DMS 273 (cell line): Measurements from ENCODE around the gene USP30.
"Not testable (repeated sequence)": the region's sequence is repeated elsewhere in the genome, so short reads cannot be mapped to it uniquely, and the experiment has no call there.

Source experiments
- DNase-seq: peaks from one replicate; lab custom pipeline; 2025; ENCODE audit not compliant: unreplicated experiment; lab: John Stamatoyannopoulos, UW

Gene USP30

GRCh38 chr12:109052097-109052413, 321 bp upstream of the USP30 start:
- no peak for DNase-seq

GRCh38 chr12:109053382-109054123, 1.2 kb downstream of the USP30 start:
- DNase-seq, result no peak

GRCh38 chr12:109054124-109054513, 1.7 kb downstream of the USP30 start:
- not testable (repeated sequence) for DNase-seq

GRCh38 chr12:109054520-109054919, 2.1 kb downstream of the USP30 start:
- no peak for DNase-seq

GRCh38 chr12:109056891-109057290, 4.5 kb downstream of the USP30 start:
- DNase-seq, result no peak

- no peak for DNase-seq
These were observed 5.0 kb downstream of the USP30 start for GRCh38 chr12:109057376-109057775.

GRCh38 chr12:109058773-109059172, 6.4 kb downstream of the USP30 start:
- DNase-seq, result no peak

GRCh38 chr12:109064143-109064542, 11.8 kb downstream of the USP30 start:
- no peak for DNase-seq

GRCh38 chr12:109065154-109065852, 12.9 kb downstream of the USP30 start:
- DNase-seq, result no peak

GRCh38 chr12:109065853-109066193, 13.4 kb downstream of the USP30 start:
- DNase-seq, result no peak

GRCh38 chr12:109069307-109070271, 17.2 kb downstream of the USP30 start:
- no peak for DNase-seq

GRCh38 chr12:109074866-109075265, 22.5 kb downstream of the USP30 start:
- DNase-seq, result no peak

GRCh38 chr12:109082751-109083150, 30.4 kb downstream of the USP30 start:
- no peak for DNase-seq

GRCh38 chr12:109084425-109084824, 32.0 kb downstream of the USP30 start:
- no peak for DNase-seq

GRCh38 chr12:109085590-109085989, 33.2 kb downstream of the USP30 start:
- no peak for DNase-seq

- DNase-seq, result no peak
These were observed 34.9 kb downstream of the USP30 start for GRCh38 chr12:109087250-109087649.

GRCh38 chr12:109088818-109089217, 36.4 kb downstream of the USP30 start:
- DNase-seq, result no peak

GRCh38 chr12:109089683-109090082, 37.3 kb downstream of the USP30 start:
- no peak for DNase-seq

GRCh38 chr12:109092497-109093021, 40.2 kb downstream of the USP30 start:
- peak; percentile 13 for DNase-seq

- peak; percentile 94 for DNase-seq
These were observed 40.9 kb downstream of the USP30 start, which contains the start of gene ALKBH2 for GRCh38 chr12:109093022-109093918. TSS of gene ALKBH2 (minus strand) at chr12:109093472. CDS start at chr12:109092786, 686 bp downstream.

GRCh38 chr12:109097140-109097434, 44.7 kb downstream of the USP30 start:
- DNase-seq, result no peak
